RWPE2 (cell line): ENCODE data around the gene AKNAD1.

Experiments
- ATAC-seq: fragments of 200-7000 bp; cut with Tn5 transposase; 3 replicates; pipeline ENCODE4 v1.9.1; 2021; ENCODE audit warnings: low read depth
- DNase-seq: peaks from one replicate; pipeline ENCODE4 v3.0.0-alpha.2; 2020; ENCODE audit warnings: low spot score
- H3K27ac ChIP-seq: fragments of 450-650 bp; 2 replicates; pipeline ENCODE4 v1.5.1; 2017; ENCODE audit warnings: mild to moderate bottlenecking; ENCODE audit not compliant: poor library complexity, severe bottlenecking
- H3K27me3 ChIP-seq: fragments of 250-450 bp; sonication (Bioruptor Pico); 2 replicates; pipeline ENCODE4 v1.5.1; 2021; ENCODE audit warnings: mild to moderate bottlenecking, moderate library complexity; ENCODE audit not compliant: insufficient read depth, poor library complexity, severe bottlenecking
- H3K36me3 ChIP-seq: fragments of 250-450 bp; sonication (Bioruptor Pico); 2 replicates; pipeline ENCODE4 v1.5.1; 2020; ENCODE audit warnings: low read depth, mild to moderate bottlenecking, moderate library complexity
- H3K4me1 ChIP-seq: fragments of 250-450 bp; sonication (Bioruptor Pico); 2 replicates; pipeline ENCODE4 v1.5.1; 2021; ENCODE audit warnings: mild to moderate bottlenecking, moderate library complexity; ENCODE audit not compliant: insufficient read depth, poor library complexity, severe bottlenecking
- H3K4me3 ChIP-seq: fragments of 250-450 bp; sonication (Bioruptor Pico); 2 replicates; pipeline ENCODE4 v1.5.1; 2021; ENCODE audit warnings: mild to moderate bottlenecking, moderate library complexity; ENCODE audit not compliant: severe bottlenecking
- H3K9me3 ChIP-seq: fragments of 250-450 bp; sonication (Bioruptor Pico); 2 replicates; pipeline ENCODE4 v1.5.1; 2021; ENCODE audit warnings: mild to moderate bottlenecking, moderate library complexity; ENCODE audit not compliant: severe bottlenecking
- CTCF ChIP-seq: fragments of 450-650 bp; IDR thresholded peaks from one replicate; pipeline ENCODE4 v1.5.1; 2017; ENCODE audit warnings: mild to moderate bottlenecking, moderate library complexity; ENCODE audit not compliant: poor library complexity, severe bottlenecking

AKNAD1 gene

GRCh38 chr1:108860190-108860907, 3.5 kb upstream of the AKNAD1 start:
- Histone ChIP-seq H3K4me1 (no peaks in the 10 kb centered on the region), H3K9me3 (peaks cover 2% of the 10 kb centered on the region), H3K27me3 (no peaks in the 10 kb centered on the region), H3K36me3 (no peaks in the 10 kb centered on the region), H3K27ac (no peak overlapping the region), H3K4me3 (no peak overlapping the region)
- no peak for TF ChIP-seq CTCF
- ATAC-seq (no peak), DNase-seq (no peak)

GRCh38 chr1:108858230-108858950, 1.5 kb upstream of the AKNAD1 start:
- Histone ChIP-seq H3K4me1 (no peaks in the 10 kb centered on the region), H3K36me3 (no peaks in the 10 kb centered on the region), H3K4me3 (no peak overlapping the region), H3K27me3 (no peaks in the 10 kb centered on the region), H3K27ac (no peak overlapping the region), H3K9me3 (peaks cover 2% of the 10 kb centered on the region)
- DNase-seq (no peak), ATAC-seq (no peak)
- no peak for TF ChIP-seq CTCF

- no peak for DNase-seq
- no peak for ATAC-seq
- Histone ChIP-seq H3K27ac (no peak overlapping the region), H3K27me3 (no peaks in the 10 kb centered on the region), H3K36me3 (no peaks in the 10 kb centered on the region), H3K9me3 (peaks cover 2% of the 10 kb centered on the region), H3K4me3 (no peak overlapping the region), H3K4me1 (no peaks in the 10 kb centered on the region)
- no peak for TF ChIP-seq CTCF
Measured at GRCh38 chr1:108854221-108855019, 2.5 kb downstream of the AKNAD1 start.

GRCh38 chr1:108852221-108852975, 4.5 kb downstream of the AKNAD1 start:
- Histone ChIP-seq H3K9me3 (peaks cover 4% of the 10 kb centered on the region), H3K4me3 (no peak overlapping the region), H3K27ac (no peak overlapping the region), H3K4me1 (no peaks in the 10 kb centered on the region), H3K27me3 (no peaks in the 10 kb centered on the region), H3K36me3 (no peaks in the 10 kb centered on the region)
- DNase-seq = no peak
- ATAC-seq = no peak
- no peak for TF ChIP-seq CTCF
